Effector memory CD4-positive, alpha-beta T cell (primary cell): Measurements from ENCODE around the gene FZD2.
"Not testable (repeated sequence)": the region's sequence is repeated elsewhere in the genome, so short reads cannot be mapped to it uniquely, and the experiment has no call there.

Source experiments
- DNase-seq, 3 donors: peaks; one replicate each; pipeline ENCODE4 v3.0.0-alpha.2; 2020
- H3K27ac ChIP-seq: 2 replicates; pipeline ENCODE4 v1.7.0; 2013; ENCODE audit warnings: mild to moderate bottlenecking, low read length, moderate library complexity; ENCODE audit not compliant: insufficient read depth, poor library complexity, severe bottlenecking
- H3K27me3 ChIP-seq: replicated peaks from 2 replicates; pipeline ENCODE4 v1.7.0; 2013; ENCODE audit warnings: mild to moderate bottlenecking, low read length; ENCODE audit not compliant: insufficient read depth, control insufficient read depth, poor library complexity, severe bottlenecking
- H3K36me3 ChIP-seq: 2 replicates; pipeline ENCODE4 v1.7.0; 2013; ENCODE audit warnings: mild to moderate bottlenecking, low read length, moderate library complexity; ENCODE audit not compliant: control insufficient read depth, insufficient read depth
- H3K4me1 ChIP-seq: 2 replicates; pipeline ENCODE4 v1.7.0; 2013; ENCODE audit warnings: low read length, mild to moderate bottlenecking; ENCODE audit not compliant: control insufficient read depth, insufficient read depth, poor library complexity, severe bottlenecking
- H3K4me3 ChIP-seq: 2 replicates; pipeline ENCODE4 v1.7.0; 2013; ENCODE audit warnings: low read length, low read depth, mild to moderate bottlenecking; ENCODE audit not compliant: insufficient read depth, poor library complexity, severe bottlenecking
- H3K9me3 ChIP-seq: 2 replicates; pipeline ENCODE4 v1.7.0; 2013; ENCODE audit warnings: mild to moderate bottlenecking, low read length, moderate library complexity; ENCODE audit not compliant: control insufficient read depth

Gene FZD2

DNA sequence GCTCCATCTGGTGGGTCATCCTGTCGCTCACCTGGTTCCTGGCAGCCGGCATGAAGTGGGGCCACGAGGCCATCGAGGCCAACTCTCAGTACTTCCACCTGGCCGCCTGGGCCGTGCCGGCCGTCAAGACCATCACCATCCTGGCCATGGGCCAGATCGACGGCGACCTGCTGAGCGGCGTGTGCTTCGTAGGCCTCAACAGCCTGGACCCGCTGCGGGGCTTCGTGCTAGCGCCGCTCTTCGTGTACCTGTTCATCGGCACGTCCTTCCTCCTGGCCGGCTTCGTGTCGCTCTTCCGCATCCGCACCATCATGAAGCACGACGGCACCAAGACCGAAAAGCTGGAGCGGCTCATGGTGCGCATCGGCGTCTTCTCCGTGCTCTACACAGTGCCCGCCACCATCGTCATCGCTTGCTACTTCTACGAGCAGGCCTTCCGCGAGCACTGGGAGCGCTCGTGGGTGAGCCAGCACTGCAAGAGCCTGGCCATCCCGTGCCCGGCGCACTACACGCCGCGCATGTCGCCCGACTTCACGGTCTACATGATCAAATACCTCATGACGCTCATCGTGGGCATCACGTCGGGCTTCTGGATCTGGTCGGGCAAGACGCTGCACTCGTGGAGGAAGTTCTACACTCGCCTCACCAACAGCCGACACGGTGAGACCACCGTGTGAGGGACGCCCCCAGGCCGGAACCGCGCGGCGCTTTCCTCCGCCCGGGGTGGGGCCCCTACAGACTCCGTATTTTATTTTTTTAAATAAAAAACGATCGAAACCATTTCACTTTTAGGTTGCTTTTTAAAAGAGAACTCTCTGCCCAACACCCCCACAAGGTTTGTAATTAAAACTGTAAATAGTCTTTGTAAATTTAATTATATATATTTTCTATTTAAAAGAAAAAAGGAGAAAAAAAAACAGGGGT is 1.7 kb downstream of the FZD2 start:
- H3K36me3 ChIP-seq: no peaks in the 10 kb centered on the region
- H3K27me3 ChIP-seq: peaks cover 37% of the 10 kb centered on the region
- no peak for DNase-seq
- H3K27ac ChIP-seq: no peak overlapping the region
- peaks cover 18% of the 10 kb centered on the region for H3K4me1 ChIP-seq
- no peak overlapping the region for H3K4me3 ChIP-seq
- no peaks in the 10 kb centered on the region for H3K9me3 ChIP-seq

DNA sequence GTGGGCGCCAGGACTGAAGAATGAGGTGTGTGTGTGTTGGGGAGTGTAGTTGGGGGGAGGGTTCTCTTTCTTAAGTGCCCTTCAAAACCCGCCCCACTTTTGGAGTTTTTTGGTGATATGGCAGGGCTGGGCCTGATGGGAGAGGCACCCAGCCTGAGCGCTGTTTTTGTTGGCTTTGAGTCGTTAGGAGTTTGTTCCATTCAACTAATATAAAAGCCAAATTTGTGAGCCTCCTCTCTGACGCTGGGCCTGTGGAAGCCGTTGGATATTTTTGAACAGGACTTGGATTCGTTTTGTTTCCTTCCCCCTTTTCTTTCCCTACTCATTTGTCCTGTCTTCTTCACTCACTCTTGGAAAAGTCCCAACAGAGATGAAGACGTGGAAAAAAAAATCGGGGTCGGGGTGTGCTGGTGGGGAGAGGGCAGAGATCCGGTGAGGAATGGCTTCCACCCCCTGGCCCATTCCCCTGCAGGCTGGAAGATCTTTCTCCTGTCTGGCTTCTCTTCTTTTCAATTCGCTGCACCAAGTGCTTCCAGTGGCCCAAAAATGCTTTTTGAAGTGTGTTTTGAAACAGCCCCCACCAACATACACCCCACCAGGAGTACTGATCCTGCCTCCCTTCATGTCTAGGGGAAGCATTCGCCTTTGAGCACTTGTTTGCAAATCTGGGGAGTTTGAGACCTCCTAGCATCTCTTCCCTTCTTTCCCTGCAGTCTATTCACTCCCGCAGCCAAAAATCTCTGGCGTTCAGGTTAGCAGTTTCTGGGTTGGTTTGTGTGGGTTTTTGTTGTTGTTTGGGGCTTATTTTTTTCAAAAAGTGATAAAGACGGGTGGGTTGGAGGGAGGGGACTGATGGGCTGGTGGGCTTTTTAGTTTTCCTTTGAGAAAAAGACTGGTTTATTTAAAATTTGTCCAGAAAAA is 2.6 kb downstream of the FZD2 start:
- Histone ChIP-seq H3K9me3 (no peaks in the 10 kb centered on the region), H3K36me3 (no peaks in the 10 kb centered on the region), H3K27ac (no peak overlapping the region), H3K27me3 (peaks cover 37% of the 10 kb centered on the region), H3K4me1 (peaks cover 18% of the 10 kb centered on the region), H3K4me3 (no peak overlapping the region)
- no peak for DNase-seq

- Histone ChIP-seq H3K27me3 (peaks cover 24% of the 10 kb centered on the region), H3K36me3 (no peaks in the 10 kb centered on the region), H3K27ac (no peak overlapping the region), H3K9me3 (no peaks in the 10 kb centered on the region), H3K4me3 (no peak overlapping the region), H3K4me1 (peaks cover 14% of the 10 kb centered on the region)
- DNase-seq: no peak
Observed at GRCh38 chr17:44561237-44561623, 3.9 kb downstream of the FZD2 start.

DNA sequence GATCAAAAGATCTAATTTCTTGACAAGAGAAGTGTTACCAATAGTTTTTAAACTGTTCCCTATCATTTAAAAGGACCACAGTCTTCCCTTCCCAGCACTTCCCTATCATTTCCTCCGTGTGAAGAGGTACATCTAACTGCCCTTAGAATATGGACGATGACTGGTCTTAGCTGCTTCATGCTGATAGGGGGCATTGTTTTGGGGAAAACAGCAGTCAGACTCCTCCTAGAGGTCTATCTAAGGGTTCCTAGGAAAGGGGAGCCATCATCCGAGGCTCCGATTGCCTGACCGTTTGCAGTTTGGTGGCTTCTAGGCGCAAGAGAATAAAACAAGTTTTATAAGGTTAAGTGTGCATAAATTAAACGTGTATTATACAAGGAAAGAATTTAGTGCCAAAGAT is 7.1 kb downstream of the FZD2 start:
- no peak for DNase-seq
- H3K36me3 ChIP-seq: no peaks in the 10 kb centered on the region
- peaks cover 5% of the 10 kb centered on the region for H3K27me3 ChIP-seq
- H3K9me3 ChIP-seq: no peaks in the 10 kb centered on the region
- H3K4me1 ChIP-seq: no peaks in the 10 kb centered on the region
- no peak overlapping the region for H3K27ac ChIP-seq
- no peak overlapping the region for H3K4me3 ChIP-seq

DNA sequence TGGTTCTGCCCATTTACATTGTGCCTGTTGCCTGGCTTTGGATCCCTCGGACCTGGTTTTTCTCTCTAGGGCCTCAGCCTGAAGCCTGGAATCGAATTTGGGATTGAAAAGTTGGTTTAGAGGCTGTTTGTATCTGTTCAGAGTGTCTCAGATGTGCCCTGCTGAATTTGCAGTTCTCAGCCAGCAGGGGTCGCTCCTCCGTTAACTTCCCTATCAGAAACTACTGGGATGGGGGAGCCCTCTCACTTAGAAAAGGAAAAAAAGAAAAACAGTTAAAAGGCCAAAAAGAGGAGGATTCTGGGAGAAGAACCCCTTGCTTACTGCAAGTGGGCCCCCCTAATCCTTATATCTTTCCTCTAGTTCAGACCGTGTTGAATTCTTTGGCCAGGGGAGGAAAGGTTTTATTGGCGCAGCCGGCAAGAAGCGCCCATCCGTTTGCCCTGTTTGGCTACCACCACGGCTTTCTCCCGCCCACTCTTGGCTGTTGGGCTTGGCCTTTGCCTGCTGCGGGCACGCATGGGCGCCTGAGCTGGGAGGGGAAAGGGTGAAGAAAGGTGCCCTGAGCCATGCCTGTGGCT is 8.7 kb downstream of the FZD2 start:
- no peaks in the 10 kb centered on the region for H3K36me3 ChIP-seq

DNA sequence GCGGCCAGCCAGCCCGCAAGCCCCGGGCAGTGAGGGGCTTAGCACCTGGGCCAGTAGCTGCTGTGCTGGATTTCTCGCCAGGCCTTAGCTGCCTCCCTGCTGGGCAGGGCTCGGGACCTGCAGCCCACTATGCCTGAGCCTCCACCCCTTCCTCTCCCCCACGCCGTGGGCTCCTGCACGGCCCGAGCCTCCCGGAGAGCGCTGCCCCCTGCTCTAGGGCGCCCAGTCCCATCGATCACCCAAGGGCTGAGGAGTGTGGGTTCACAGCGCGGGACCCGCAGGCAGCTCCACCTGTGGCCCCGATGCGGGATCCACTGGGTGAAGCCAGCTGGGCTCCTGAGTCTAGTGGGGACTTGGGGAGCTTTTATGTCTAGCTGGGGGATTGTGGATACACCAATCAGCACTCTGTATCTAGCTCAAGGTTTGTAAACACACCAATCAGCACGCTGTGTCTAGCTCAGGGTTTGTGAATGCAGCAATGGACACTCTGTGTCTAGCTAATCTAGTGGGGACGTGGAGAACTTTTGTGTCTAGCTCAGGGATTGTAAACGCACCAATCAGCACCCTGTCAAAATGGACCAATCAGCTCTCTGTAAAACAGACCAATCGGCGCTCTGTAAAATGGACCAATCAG is 11.1 kb downstream of the FZD2 start:
- H3K9me3 ChIP-seq, H3K27ac ChIP-seq, DNase-seq, H3K4me1 ChIP-seq, H3K27me3 ChIP-seq, H3K36me3 ChIP-seq, H3K4me3 ChIP-seq: not testable (repeated sequence)

More for the DNA sequence above, 8.7 kb downstream of the FZD2 start:
- no peaks in the 10 kb centered on the region for H3K4me1 ChIP-seq
- no peak overlapping the region for H3K27ac ChIP-seq
- no peak for DNase-seq
- H3K9me3 ChIP-seq: no peaks in the 10 kb centered on the region
- no peaks in the 10 kb centered on the region for H3K27me3 ChIP-seq
- no peak overlapping the region for H3K4me3 ChIP-seq

DNA sequence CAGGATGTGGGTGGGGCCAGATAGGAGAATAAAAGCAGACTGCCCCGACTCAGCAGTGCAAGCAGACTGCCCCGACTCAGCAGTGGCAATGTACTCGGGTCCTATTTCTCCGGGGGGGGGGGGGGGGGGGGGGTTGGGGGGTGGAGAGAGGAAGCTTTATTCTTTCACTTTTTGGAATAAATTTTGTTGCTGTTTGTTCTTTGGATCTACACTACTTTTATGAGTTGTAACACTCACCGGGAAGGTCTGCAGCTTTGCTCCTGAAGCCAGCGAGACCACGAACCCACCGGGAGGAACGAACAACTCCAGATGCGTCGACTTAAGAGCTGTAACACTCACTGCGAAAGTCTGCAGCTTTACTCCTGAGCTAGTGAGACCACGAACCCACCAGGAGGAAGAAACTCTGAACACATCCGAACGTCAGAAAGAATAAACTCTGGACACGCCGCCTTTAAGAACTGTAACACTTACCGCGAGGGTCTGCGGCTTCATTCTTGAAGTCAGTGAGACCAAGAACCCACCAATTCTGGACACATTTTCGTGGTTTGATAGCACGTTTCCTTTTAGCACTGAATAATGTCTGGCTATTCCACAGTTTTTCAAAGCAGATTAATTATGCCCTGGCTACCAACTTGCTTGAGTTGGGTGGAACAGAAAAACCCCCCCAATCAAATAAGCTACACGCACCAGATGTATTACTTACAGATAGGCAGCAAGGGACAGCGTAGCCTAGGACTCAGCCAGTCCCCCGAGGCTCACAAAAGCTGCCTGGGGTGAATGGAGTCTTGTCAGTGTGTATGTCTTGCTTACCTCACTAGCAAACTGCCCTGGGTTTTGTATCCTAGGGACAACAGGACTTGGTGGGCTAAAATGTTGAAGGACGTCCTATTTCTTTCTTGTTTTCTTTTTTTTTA is 11.9 kb downstream of the FZD2 start:
- Histone ChIP-seq H3K27ac (no peak overlapping the region), H3K9me3 (no peaks in the 10 kb centered on the region), H3K36me3 (no peaks in the 10 kb centered on the region), H3K27me3 (no peaks in the 10 kb centered on the region), H3K4me3 (no peak overlapping the region), H3K4me1 (no peaks in the 10 kb centered on the region)
- peak in 1 of 3 donors; percentile 25 for DNase-seq

DNA sequence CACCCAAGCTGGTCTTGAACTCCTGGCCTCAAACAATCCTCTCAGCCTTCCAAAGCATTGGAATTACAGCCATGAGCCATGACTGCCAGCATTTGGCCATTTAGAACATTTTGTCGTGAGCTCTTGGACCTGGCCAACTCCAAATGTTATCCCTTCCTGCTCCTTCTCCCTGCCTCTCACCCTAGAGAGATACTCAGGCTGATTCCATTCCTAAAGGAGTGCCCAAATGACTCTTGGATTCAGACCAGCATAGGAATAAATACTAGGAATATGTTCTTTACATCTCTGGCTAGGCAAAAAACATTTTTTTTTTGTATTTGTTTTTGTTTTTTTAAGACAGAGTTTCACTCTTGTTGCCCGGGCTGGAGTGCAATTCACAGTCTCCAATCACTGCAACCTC is 15.5 kb downstream of the FZD2 start:
- Histone ChIP-seq H3K27me3 (no peaks in the 10 kb centered on the region), H3K4me1 (no peaks in the 10 kb centered on the region), H3K4me3 (no peak overlapping the region), H3K36me3 (no peaks in the 10 kb centered on the region), H3K27ac (no peak overlapping the region), H3K9me3 (no peaks in the 10 kb centered on the region)
- no peak for DNase-seq

DNA sequence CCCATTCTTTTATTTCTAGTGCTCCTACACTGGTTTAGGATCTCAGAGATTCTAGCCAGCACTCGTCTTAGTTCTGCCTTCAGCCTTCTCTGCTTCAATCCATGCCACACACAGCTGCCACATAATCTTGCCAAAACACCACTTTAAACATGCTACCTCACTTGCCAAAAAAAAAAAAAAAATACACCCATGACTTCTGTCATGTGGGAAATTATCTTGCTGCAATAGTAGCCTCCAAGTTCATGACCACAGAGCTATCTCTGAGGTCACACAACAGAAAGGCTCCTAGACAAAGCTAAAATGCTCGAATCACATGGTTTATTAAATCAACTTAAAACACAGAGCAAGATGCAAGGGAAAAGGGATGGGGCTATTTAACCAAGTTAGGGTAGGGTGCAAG is 18.1 kb downstream of the FZD2 start:
- no peak for DNase-seq
- Histone ChIP-seq H3K4me3 (no peak overlapping the region), H3K27ac (no peak overlapping the region), H3K9me3 (no peaks in the 10 kb centered on the region), H3K27me3 (no peaks in the 10 kb centered on the region), H3K4me1 (no peaks in the 10 kb centered on the region), H3K36me3 (no peaks in the 10 kb centered on the region)
